Stimulated activated CD8-positive, alpha-beta memory T cell treated with anti-CD3 and anti-CD28 coated beads, Interleukin-15, amount 100 ng/mL, for 48 hours (primary cell): ENCODE measurements around the gene CENPH.
"Not testable (repeated sequence)": the region's sequence is repeated elsewhere in the genome, so short reads cannot be mapped to it uniquely, and the experiment has no call there.

Experiments used
- DNase-seq, 2 donors: peaks; one replicate each; pipeline ENCODE4 v3.0.0-alpha.2; 2020; ENCODE audit warnings: low read depth in 2 of 2

Gene CENPH

DNA sequence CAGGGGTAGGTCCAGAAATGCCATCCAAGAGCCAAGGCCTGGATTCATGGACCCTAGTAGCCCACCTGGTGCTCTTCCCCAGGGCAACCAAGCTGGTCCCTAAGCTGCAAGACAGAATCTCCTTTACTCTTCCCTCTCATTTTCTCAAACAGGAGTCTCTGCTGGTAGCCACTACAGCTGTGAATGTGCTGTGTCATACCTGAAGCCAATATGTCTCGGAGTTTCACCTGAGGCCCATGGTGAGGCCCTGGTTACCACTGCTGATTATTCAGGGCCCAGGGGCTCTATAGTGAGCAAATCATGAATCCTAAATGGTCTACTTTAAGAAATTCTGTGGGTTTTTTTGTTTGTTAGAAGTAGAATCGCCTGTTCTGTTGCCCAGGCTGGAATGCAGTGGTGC is 61.2 kb downstream of the CENPH start:
- no peak for DNase-seq

DNA sequence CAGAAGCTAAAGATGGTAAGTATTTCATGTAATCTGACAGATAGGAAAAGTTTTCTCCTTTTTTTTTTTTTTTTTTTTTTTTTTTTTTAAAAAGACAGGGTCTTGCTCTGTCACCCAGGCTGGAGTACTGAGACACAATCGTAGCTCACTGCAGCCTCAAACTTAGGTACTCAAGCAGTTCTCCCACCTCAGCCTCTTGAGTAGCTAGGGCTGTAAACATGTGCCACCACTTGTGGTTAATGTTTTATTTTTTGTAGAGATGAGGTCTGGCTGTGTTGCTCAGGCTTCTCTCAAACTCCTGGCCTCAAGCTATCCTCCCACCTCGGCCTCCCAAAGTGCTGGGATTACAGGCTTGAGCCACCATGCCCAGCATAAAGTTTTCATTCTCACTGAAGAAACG is 63.1 kb downstream of the CENPH start:
- DNase-seq, result no peak

DNA sequence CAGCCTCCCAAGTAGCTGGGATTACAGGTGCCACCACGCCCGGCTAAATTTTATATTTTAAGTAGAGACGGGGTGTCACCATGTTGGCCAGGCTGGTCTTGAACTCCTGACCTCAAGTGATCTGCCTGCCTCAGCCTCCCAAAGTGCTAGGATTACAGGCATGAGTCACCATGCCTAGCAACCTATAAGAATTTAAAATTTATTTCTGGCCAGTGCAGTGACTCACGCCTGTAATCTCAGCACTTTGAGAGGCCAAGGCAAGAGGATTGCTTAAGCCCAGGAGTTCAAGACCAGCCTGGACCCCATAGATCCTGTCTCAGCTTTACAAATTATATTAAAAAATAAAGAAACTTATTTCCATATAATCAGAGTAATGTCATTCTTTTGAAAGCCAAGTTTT is 66.6 kb downstream of the CENPH start:
- not testable (repeated sequence) for DNase-seq

DNA sequence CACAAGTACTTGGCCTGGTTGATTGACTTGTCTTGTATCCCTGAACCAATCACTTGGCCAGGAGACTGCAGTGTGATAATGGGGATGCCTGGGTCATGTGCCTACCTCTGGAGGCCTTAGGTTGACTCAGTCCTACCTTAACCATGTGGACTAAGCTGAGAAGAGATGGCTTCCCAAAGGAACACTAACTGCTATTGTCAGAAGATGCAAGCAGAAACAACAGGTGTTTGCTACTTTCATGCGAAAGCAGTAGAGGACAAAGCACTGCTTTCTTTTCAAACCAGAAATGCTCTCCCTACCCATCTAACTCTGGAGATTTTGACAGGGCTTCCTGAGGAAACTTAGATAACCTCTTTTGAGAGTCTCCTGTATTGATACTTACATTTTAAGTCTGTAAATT is 68.2 kb downstream of the CENPH start:
- no peak for DNase-seq
